HG02840 (cell line): ENCODE measurements around the gene NOS1.
A peak's percentile ranks its signal among the peaks of the same experiment; 100 is the strongest.
"Not testable (repeated sequence)": the region's sequence is repeated elsewhere in the genome, so short reads cannot be mapped to it uniquely, and the experiment has no call there.

Experiments
- ATAC-seq: cut with Tn5 transposase; IDR thresholded peaks from one replicate; pipeline ENCODE4 v1.9.1; 2021; ENCODE audit warnings: mild to moderate bottlenecking, moderate library complexity, moderate number of reproducible peaks; ENCODE audit not compliant: unreplicated experiment, low FRiP score

NOS1 gene

GRCh38 chr12:117214797-117215196 is 146.6 kb downstream of the NOS1 start:
- no peak for ATAC-seq

- ATAC-seq, result no peak
Measured at GRCh38 chr12:117213295-117213808, 148.1 kb downstream of the NOS1 start.

DNA sequence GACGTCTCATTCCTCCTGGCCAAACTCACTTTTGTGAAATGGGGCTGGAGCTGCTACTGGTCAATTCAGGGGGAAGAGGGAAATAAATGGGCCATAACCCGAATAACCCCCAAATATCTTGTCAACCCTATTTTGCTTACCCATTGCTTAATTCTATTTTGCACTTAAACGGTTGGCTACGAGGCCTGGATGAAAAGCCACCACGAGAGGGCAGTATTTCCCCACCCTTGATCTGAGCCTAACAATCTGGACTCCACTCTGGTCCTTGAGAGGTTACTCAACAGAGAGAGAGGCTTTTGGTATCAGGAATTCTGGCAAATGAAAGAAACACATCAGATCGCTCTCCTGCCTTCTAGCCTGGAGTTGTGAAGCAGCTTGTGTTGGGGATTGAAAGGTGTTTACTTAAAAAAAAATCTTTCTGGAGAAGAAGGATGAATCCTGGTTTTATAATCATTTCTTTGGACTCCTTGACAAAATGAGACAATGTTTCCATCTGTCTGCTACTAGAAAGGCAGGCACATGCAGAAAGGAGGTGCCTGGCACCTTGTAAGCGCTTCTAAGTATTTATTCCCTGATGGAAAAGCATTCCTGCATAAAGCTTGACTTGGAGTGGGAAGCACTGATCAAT is 148.7 kb downstream of the NOS1 start:
- ATAC-seq, result no peak

DNA sequence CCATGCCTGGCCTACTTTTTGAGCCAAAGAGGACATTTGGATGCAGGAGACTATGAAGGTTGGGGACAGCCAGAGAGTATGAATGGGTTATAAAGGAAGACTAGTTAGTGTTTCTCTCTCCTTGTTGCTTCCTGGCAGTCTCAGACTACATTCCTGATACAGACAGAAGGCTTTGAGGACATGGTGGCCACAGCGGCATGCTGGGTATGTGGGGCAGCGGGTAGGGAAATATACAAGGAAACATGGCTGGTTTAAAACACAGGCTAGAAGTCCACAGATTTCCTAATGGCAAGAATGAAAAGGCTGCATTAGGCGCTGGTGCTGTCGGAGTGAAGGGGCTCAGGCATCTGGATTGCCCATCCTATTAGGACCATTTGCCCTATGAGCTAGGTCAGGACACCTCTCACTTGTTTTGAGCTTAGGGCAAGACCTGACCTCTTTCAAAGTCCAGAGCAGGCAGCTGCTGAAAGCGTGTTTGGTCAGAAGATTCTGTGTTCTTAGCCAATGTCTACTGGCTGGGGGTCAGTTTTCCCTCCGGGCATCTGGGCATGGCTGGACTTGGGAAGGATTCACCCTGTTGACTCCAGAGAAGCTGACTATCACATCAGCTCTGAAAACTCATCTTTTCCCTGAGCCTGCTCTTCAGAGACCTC is 151.0 kb downstream of the NOS1 start:
- ATAC-seq, result no peak

DNA sequence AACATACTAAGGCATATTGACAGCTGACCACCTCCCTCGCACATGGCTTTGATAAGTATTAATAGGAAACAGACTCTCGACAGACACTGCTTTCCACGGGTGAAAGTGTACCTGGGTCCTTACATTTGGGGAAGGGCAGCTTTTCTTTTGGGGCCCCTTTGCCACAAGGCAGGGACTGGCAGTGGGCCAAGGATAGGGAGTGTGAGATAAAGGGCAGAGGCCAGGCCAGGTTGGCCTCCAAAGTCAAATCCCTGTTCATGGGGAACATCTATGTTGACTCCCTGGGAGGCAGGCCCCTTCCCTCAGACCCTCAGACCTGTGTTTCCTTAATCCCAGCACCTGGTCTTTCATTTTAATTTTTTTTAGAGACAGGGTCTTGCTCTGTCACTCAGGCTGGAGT is 151.8 kb downstream of the NOS1 start:
- ATAC-seq, result no peak

DNA sequence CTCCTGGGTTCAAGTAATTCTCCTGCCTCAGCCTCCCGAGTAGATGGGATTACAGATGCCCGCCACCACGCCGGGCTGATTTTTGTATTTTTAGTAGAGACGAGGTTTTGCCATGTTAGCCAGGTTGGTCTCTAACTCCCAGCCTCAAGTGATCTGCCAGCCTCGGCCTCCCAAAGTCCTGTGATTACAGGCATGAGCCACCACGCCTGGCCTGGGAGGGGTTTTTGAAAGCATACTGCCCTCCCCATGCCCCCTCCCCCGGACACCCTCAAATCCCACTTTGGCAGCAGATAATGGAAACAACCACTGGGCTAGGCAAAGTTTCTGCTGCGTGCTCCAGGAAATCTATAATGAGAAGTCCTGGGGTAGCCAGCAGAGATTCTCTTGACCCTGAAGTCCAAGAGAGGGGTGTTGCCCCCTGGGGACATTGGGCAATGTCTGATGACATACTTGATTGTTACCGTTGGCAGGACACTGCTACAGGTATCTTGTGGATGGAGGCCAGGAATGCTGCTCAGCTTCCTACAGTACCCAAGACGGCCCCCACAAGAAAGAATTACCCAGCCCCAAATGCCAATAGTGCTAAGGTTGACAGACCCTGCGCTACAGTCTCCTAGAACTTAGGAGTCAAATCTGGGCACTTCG is 152.5 kb downstream of the NOS1 start:
- ATAC-seq, result no peak

DNA sequence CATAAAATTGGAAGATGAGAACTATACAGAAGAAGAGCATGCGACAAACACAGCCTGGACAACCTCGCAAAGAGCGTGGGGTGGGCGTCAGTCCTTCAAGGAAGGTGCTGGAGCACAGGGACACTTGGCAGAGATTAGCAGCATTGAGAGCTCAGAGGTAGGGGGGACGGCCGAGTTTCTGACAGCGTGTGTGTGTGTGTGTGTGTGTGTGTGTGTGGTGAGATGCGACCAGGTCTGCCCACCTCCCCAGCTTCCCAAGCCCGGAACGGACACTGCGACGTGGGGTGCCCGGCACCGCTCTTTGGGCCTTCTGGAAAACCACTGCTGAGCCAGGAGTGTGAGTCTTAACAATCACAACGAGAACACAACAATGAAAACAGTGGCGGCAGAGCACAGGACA is 153.2 kb downstream of the NOS1 start:
- no peak for ATAC-seq

DNA sequence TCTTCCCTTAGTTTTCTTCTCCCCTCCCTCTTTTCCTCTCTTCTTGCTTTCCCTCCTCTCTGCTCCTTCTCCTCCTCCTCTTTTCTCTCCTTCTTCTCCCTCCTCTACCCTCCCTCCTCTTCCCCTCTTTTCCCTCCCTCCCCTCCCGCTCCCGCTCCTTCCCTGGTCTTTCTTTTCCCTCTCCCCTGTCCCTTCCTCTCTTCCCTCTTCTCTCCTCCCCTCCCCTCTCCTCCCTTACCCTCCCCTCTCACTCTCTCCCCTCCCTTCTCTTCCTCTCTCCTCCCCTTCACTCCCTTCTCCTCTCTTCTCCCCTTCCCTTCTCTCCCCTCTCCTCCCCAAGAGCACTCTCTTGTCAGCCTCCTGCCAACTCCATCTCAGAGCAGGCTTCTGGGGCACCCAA is 153.8 kb downstream of the NOS1 start:
- ATAC-seq, result no peak

- ATAC-seq, result no peak
Measured at GRCh38 chr12:117202556-117202955, 158.9 kb downstream of the NOS1 start.

DNA sequence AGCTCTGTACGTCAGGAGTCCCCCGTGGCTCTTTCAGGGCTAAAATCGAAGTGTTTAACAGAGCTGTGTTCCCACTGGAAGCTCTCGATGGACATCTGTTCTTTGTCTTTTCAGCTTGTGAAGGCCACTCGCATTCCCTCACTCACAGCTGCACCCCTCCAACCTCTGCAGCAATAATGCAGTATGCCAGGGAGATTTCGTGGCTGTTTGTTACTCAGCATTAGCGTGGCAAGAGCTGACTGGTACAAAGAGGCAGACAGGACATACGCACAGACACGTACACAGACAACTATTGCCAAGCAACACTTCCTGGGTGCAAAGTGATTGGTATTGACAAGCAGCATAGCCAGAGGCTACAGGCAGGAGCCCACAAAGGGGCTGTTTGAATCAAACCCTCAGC is 159.4 kb downstream of the NOS1 start:
- ATAC-seq, result no peak

DNA sequence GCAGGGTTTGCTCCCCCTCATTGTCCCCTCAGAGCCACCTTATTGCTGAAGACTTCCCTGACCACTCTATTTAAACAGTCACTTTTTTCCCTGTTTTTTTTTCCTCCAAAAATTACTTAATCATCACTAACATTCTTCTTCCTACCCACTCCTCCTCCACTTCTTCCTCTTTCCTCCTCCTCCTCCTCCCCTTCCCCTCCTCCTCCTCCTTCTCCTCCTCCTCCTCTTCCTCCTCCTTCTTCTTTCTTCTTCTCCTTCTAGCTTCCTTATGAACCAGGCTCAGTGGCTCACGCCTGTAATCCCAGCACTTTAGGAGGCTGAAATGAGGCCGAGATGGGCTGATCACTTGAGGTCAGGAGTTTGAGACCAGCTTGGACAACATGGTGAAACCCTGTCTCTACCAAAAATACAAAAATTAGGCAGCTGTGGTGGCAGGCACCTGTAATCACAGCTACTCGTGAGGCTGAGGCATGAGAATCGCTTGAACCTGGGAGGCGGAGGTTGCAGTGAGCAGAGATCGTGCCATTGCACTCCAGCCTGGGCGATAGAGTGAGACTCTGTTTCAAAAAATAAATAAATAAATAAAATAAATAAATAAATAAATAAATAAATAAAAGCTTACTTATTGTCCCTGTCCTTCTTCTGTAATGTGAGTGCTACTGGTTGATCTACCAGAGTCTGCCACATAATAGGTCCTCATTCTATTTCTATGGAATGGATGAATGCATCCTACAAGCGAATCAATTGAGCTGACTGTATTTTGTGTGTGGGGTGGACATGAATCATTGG is 161.3 kb downstream of the NOS1 start:
- not testable (repeated sequence) for ATAC-seq

- ATAC-seq, result not testable (repeated sequence)
Measured at GRCh38 chr12:117196334-117196733, 165.1 kb downstream of the NOS1 start.

- ATAC-seq, result not testable (repeated sequence)
Measured at GRCh38 chr12:117195027-117195426, 166.4 kb downstream of the NOS1 start.

GRCh38 chr12:117193903-117194302 is 167.5 kb downstream of the NOS1 start:
- no peak for ATAC-seq

DNA sequence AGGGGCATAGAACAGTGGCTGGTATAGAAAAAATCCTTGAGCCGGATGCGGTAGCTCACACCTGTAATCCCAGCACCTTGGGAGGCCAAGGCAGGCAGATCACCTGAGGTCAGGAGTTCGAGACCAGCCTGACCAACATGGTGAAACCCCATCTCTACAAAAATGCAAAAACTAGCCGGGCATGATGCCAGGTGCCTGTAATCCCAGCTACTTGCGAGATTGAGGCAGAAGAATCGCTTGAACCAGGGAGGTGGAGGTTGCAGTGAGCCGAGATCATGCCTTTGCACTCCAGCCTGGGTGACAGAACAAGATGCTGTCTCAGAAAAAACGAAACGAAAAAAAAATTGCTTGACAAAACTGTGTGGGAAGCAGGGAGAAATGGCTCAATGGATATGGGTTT is 168.8 kb downstream of the NOS1 start:
- ATAC-seq, result not testable (repeated sequence)

DNA sequence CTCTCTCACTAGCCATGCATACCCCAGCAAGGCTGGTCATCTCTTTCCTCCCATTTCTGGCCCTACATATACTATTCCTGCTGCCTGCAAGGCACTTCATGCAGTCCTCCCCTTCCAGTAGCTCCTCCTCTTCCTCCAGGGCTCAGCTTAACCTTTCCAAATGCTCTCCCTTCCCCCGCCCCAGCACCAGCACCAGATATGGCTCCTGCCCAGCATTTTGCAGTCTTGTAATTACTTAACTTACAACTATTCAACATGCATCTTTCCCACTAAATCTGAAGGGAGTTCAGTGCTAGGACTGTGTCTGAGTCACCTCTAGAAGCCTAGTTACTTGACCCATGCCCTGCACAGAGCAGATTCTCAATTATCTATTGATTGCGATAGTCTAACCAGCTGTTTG is 169.4 kb downstream of the NOS1 start:
- no peak for ATAC-seq

DNA sequence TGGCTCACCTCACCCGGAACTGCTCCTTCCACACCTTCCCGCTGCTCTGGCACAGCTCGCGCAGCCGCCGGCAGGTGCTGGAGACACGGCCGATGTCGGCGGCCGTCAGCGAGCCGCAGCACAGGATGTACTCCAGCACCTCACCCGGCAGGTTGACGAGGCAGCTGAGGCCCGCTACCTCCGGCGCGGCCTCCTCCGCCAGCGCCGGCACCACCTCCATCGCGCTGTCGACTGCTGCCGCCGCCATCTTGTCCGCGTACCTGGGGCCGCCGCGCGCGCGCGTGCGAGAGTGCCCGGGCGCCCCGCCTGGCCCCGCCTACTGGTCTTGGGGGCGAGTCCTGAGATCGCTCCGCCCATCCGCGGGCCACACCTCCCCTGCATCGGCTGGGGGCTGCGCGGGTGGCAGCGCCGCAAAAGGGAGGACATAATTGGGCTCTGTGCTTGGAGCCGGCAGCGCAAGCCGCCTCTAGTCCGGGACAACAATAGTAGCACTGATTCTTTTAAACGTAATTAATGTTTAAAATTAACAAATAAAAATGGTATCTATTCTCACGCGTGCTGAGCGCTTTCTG is 171.1 kb downstream of the NOS1 start, which contains the start of gene FBXO21:
FBXO21 (minus strand) TSS at position 261 of the 572 bp plus-strand sequence; CDS start at position 247, 14 bp downstream.
- peak; percentile 88 for ATAC-seq

- peak; percentile 45 for ATAC-seq
Measured at GRCh38 chr12:117189725-117190209, 171.7 kb downstream of the NOS1 start.

DNA sequence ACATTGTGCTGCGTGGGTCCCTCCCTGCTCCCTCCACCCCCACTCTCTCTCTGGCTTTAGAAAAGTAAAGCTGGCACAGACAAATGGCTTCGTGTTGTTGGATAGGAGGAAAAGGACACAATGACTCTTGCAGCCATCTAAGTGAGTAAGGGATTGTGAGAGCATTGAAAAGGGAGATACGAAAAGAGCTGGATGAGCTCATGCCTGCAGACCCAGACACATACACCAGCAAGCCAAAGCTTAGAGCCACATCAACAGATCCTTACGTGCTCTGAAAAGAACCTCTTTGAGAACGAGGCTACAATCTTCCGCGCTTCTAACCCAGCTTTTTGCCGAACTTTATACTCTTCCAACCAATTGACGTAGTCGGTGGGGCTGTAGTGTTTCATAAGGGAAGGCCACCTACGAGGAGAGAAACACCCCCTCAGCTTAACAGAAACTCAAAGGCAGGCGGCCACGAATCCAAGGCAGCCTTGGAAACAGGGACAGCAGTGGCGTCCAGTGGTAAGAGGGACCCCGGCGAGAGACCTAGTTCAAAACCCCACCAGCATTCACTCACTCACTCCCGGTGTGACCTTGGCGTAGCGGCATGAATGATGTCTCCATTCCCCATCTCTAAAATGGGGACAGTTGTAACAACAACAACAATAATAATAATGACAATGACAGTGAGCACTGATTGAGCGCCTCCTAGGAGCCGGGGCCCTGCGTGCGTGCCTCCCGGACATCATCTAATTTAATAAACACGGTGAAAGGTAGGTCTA is 172.3 kb downstream of the NOS1 start:
- ATAC-seq, result no peak
